GM21515 (cell line): ENCODE data around the gene IGSF10.

Experiments
- ATAC-seq: cut with Tn5 transposase; IDR thresholded peaks from one replicate; pipeline ENCODE4 v1.9.1; 2021; ENCODE audit not compliant: unreplicated experiment

IGSF10 gene

GRCh38 chr3:151426341-151426657, 34.6 kb downstream of the IGSF10 start:
- peak; percentile 82 for ATAC-seq

GRCh38 chr3:151425627-151426340, 35.1 kb downstream of the IGSF10 start:
- peak; percentile 34 for ATAC-seq

- no peak for ATAC-seq
Measured at GRCh38 chr3:151423091-151423490, 37.8 kb downstream of the IGSF10 start.

- ATAC-seq = no peak
Measured at GRCh38 chr3:151421938-151422337, 38.9 kb downstream of the IGSF10 start.

- ATAC-seq = no peak
Measured at GRCh38 chr3:151419806-151420205, 41.1 kb downstream of the IGSF10 start.

- no peak for ATAC-seq
Measured at GRCh38 chr3:151415289-151415688, 45.6 kb downstream of the IGSF10 start.

GRCh38 chr3:151412989-151413388, 47.9 kb downstream of the IGSF10 start:
- no peak for ATAC-seq
